Keratinocyte (primary cell): ENCODE data around the gene ODAD3. TPM values are rescaled to one million over a fixed set of nuclear protein-coding genes. Genes with fewer than 3 reads are reported as not detected.

Experiments
- DNase-seq: peaks from one replicate; pipeline ENCODE4 v3.0.0-alpha.2; 2011; ENCODE audit warnings: low read depth, missing footprints, low spot score
- FAIRE-seq: peaks from 2 replicates; lab custom pipeline; 2011; peaks lifted over from hg19 to GRCh38; lab: Jason Lieb, UNC
- H2AFZ ChIP-seq: 2 replicates; pipeline ENCODE4 v1.6.0; 2012; ENCODE audit warnings: low read length, control low read depth, inconsistent platforms; ENCODE audit not compliant: control insufficient read depth
- H3K27ac ChIP-seq: 2 replicates; pipeline ENCODE4 v1.5.1; 2011; ENCODE audit warnings: low read length; ENCODE audit not compliant: control insufficient read depth, insufficient read depth
- H3K27me3 ChIP-seq: 3 replicates; pipeline ENCODE4 v1.6.0; 2011; ENCODE audit warnings: low read length; ENCODE audit not compliant: control insufficient read depth, insufficient read depth; ENCODE audit errors: extremely low read depth
- H3K36me3 ChIP-seq, 2 experiments: 2 replicates in 1 of 2; 3 replicates in 1 of 2; pipeline ENCODE4 v1.5.1; 2011; ENCODE audit warnings: low read length in 2 of 2, mild to moderate bottlenecking in 1 of 2; ENCODE audit not compliant: control insufficient read depth in 2 of 2, insufficient read depth in 2 of 2; ENCODE audit errors: extremely low read depth in 1 of 2
- H3K4me1 ChIP-seq: 3 replicates; pipeline ENCODE4 v1.5.1; 2011; ENCODE audit warnings: low read length; ENCODE audit not compliant: control insufficient read depth, insufficient read depth; ENCODE audit errors: extremely low read depth
- H3K4me2 ChIP-seq: 3 replicates; pipeline ENCODE4 v1.6.0; 2011; ENCODE audit warnings: low read depth, low read length; ENCODE audit not compliant: control insufficient read depth, insufficient read depth; ENCODE audit errors: extremely low read depth
- H3K4me3 ChIP-seq, 3 experiments: fragments of 200-600 bp in 1 of 3; sonication (generic) in 1 of 3; 2 replicates in 2 of 3; 3 replicates in 1 of 3; pipeline ENCODE4 v1.5.1; 2011 to 2016; ENCODE audit warnings: low read length in 3 of 3, mild to moderate bottlenecking in 3 of 3, control low read depth in 2 of 3, inconsistent platforms in 1 of 3, low read depth in 1 of 3, mixed read lengths in 1 of 3, mixed run types in 1 of 3, moderate library complexity in 1 of 3; ENCODE audit not compliant: control insufficient read depth in 2 of 3, insufficient read depth in 2 of 3; ENCODE audit errors: extremely low read depth in 1 of 3
- H3K79me2 ChIP-seq: 2 replicates; pipeline ENCODE4 v1.6.0; 2012; ENCODE audit warnings: low read length; ENCODE audit not compliant: control insufficient read depth, insufficient read depth
- H3K9ac ChIP-seq: 3 replicates; pipeline ENCODE4 v1.6.0; 2011; ENCODE audit warnings: low read length; ENCODE audit not compliant: control insufficient read depth, insufficient read depth; ENCODE audit errors: extremely low read depth
- H3K9me1 ChIP-seq: 3 replicates; pipeline ENCODE4 v1.6.0; 2011; ENCODE audit warnings: low read length; ENCODE audit not compliant: control insufficient read depth, insufficient read depth; ENCODE audit errors: extremely low read depth
- H3K9me3 ChIP-seq: 2 replicates; pipeline ENCODE4 v1.5.1; 2012; ENCODE audit warnings: low read depth, low read length; ENCODE audit not compliant: control insufficient read depth
- H4K20me1 ChIP-seq: 3 replicates; pipeline ENCODE4 v1.6.0; 2011; ENCODE audit warnings: low read length; ENCODE audit not compliant: control insufficient read depth, insufficient read depth; ENCODE audit errors: extremely low read depth
- CTCF ChIP-seq, 3 experiments: IDR thresholded peaks in 1 of 3; conservative IDR thresholded peaks in 1 of 3; optimal IDR thresholded peaks in 1 of 3; 2 replicates in 2 of 3; 3 replicates in 1 of 3; pipeline versions ENCODE3 to v1.5.1; 2011; ENCODE audit warnings: low read length in 3 of 3, mild to moderate bottlenecking in 3 of 3, moderate library complexity in 2 of 3, control low read depth in 1 of 3, inconsistent platforms in 1 of 3; ENCODE audit not compliant: insufficient read depth in 2 of 3; ENCODE audit errors: extremely low read depth in 1 of 3
- EZH2 ChIP-seq: IDR thresholded peaks from one replicate; pipeline ENCODE4 v1.6.1; 2012; ENCODE audit warnings: inconsistent platforms, mild to moderate bottlenecking, low read length, moderate library complexity
- dilution Hi-C: fragments of 300-500 bp; cut with MboI; formaldehyde crosslinking; loops from one replicate; pipeline ENCODE4 v1.7.0; 2020; ENCODE audit warnings: low sequenced_read_pairs; ENCODE audit not compliant: extremely low pct_ligation_motif_present
- polyA plus RNA-seq, 5 experiments: library from polyadenylated mRNA; depleted of rRNA in 3 of 5; stranded (reverse) in 3 of 5; stranded (forward) in 1 of 5; unstranded in 1 of 5; fragments of >200 nt; gene quantifications; 1 replicate in 1 of 5; 2 replicates in 3 of 5; 3 replicates in 1 of 5; pipeline versions ENCODE4 v1.2.1 to v1.2.3, GENCODE V29; 2011 to 2012; ENCODE audit warnings: missing spikeins in 2 of 5, low read depth in 1 of 5, low replicate concordance in 1 of 5

The ODAD3 gene
- polyA plus RNA-seq, 1 donor (not counting 4 experiments of a cell fraction or from before 2014, with no cell fraction given), result 0.09 TPM

GRCh38 chr19:11480715-11481533, 46.0 kb upstream of the ODAD3 start, which contains the start of gene ELAVL3:
ELAVL3 (minus strand) TSS chr19:11481046; CDS start chr19:11480608, 438 bp downstream.
- Histone ChIP-seq H3K9ac (no peak within 1 kb of the TSS), H3K36me3 (no peaks in the 10 kb centered on the region), H3K4me2 (no peak within 1 kb of the TSS), H3K27me3 (peaks cover 41% of the 10 kb centered on the region), H3K79me2 (no peaks in the 10 kb centered on the region), H3K9me1 (no peaks in the 10 kb centered on the region), H2AFZ (no peak within 1 kb of the TSS), H3K4me1 (peaks cover 2% of the 10 kb centered on the region), H3K27ac (no peak within 1 kb of the TSS), H4K20me1 (peaks cover 2% of the 10 kb centered on the region), H3K9me3 (no peaks in the 10 kb centered on the region), H3K4me3 (peak within 1 kb of the TSS in 1 of 3 experiments; percentile 34)
- dilution Hi-C loops, result no loop called here
- FAIRE-seq (no peak), DNase-seq (no peak)
- TF ChIP-seq CTCF (optimal IDR thresholded peaks at IDR 0.05 in 1 of 3, IDR thresholded peaks at IDR 0.05 in 1 of 3, conservative IDR thresholded peaks at IDR 0.05 in 1 of 3; ENCODE audit: extremely low read depth in 1 of 3, insufficient read depth in 2 of 3, low read length in 3 of 3) (no peak), EZH2 (no peak)

- dilution Hi-C loops, result no loop called here
- H3K27me3 ChIP-seq, result peaks cover 41% of the 10 kb centered on the region
- no peak for FAIRE-seq
- TF ChIP-seq EZH2 (peak; percentile 80), CTCF (optimal IDR thresholded peaks at IDR 0.05 in 1 of 3, IDR thresholded peaks at IDR 0.05 in 1 of 3, conservative IDR thresholded peaks at IDR 0.05 in 1 of 3; ENCODE audit: extremely low read depth in 1 of 3, insufficient read depth in 2 of 3, low read length in 3 of 3) (no peak)
- no peak overlapping the region for H3K27ac ChIP-seq
- H3K9me1 ChIP-seq, result no peaks in the 10 kb centered on the region
- no peaks in the 10 kb centered on the region for H3K79me2 ChIP-seq
- no peak overlapping the region for H3K4me2 ChIP-seq
- peaks cover 2% of the 10 kb centered on the region for H3K4me1 ChIP-seq
- peaks cover 2% of the 10 kb centered on the region for H4K20me1 ChIP-seq
- no peak overlapping the region for H3K4me3 ChIP-seq
- H3K36me3 ChIP-seq, result no peaks in the 10 kb centered on the region
- DNase-seq, result no peak
- no peak overlapping the region for H3K9ac ChIP-seq
- no peak overlapping the region for H2AFZ ChIP-seq
- no peaks in the 10 kb centered on the region for H3K9me3 ChIP-seq
Observed at GRCh38 chr19:11479898-11480714, 45.2 kb upstream of the ODAD3 start.
